Fibroblast of skin of right quadriceps (primary cell): ENCODE data around the gene ZNF326.

Source experiments
- DNase-seq: peaks from one replicate; pipeline ENCODE4 v3.0.0-alpha.2; 2013

Gene ZNF326

GRCh38 chr1:89994805-89995597 lies at the start of gene ZNF326:
TSS of gene ZNF326 (plus strand) at chr1:89995110. CDS start at chr1:89995258, 148 bp downstream.
- peak; percentile 97 for DNase-seq

- peak; percentile 36 for DNase-seq
Measured at GRCh38 chr1:89945852-89946476, 48.9 kb upstream of the ZNF326 start.

- DNase-seq: no peak
Measured at GRCh38 chr1:89946532-89946931, 48.4 kb upstream of the ZNF326 start.

- DNase-seq: no peak
Measured at GRCh38 chr1:89948722-89949345, 46.1 kb upstream of the ZNF326 start.

GRCh38 chr1:89949991-89950624 lies 44.8 kb upstream of the ZNF326 start:
- DNase-seq: no peak

GRCh38 chr1:89950703-89951102 lies 44.2 kb upstream of the ZNF326 start:
- DNase-seq: no peak

GRCh38 chr1:89951766-89952604 lies 42.9 kb upstream of the ZNF326 start:
- DNase-seq: peak; percentile 92

GRCh38 chr1:89952605-89953130 lies 42.2 kb upstream of the ZNF326 start:
- peak; percentile 17 for DNase-seq

- DNase-seq: peak; percentile 92
Measured at GRCh38 chr1:89953131-89953626, 41.7 kb upstream of the ZNF326 start.

- no peak for DNase-seq
Measured at GRCh38 chr1:89953929-89954328, 41.0 kb upstream of the ZNF326 start.

- peak; percentile 16 for DNase-seq
Measured at GRCh38 chr1:89954401-89954800, 40.5 kb upstream of the ZNF326 start.

GRCh38 chr1:89955311-89956205 lies 39.4 kb upstream of the ZNF326 start:
- DNase-seq: no peak

GRCh38 chr1:89957107-89957506 lies 37.8 kb upstream of the ZNF326 start:
- DNase-seq: no peak

- DNase-seq: no peak
Measured at GRCh38 chr1:89958851-89959654, 35.9 kb upstream of the ZNF326 start.

- no peak for DNase-seq
Measured at GRCh38 chr1:89959719-89960118, 35.2 kb upstream of the ZNF326 start.

GRCh38 chr1:89962024-89962741 lies 32.7 kb upstream of the ZNF326 start:
- peak; percentile 47 for DNase-seq

- peak; percentile 73 for DNase-seq
Measured at GRCh38 chr1:89962742-89963075, 32.2 kb upstream of the ZNF326 start.

GRCh38 chr1:89965193-89965768 lies 29.6 kb upstream of the ZNF326 start:
- DNase-seq: peak; percentile 44

- DNase-seq: no peak
Measured at GRCh38 chr1:89966656-89967055, 28.3 kb upstream of the ZNF326 start.
